HG03175 (cell line): Measurements from ENCODE around the gene ITSN1.
"Not testable (repeated sequence)": the region's sequence is repeated elsewhere in the genome, so short reads cannot be mapped to it uniquely, and the experiment has no call there.

ENCODE experiments used
- ATAC-seq: cut with Tn5 transposase; IDR thresholded peaks from one replicate; pipeline ENCODE4 v1.9.1; 2021; ENCODE audit warnings: mild to moderate bottlenecking, moderate library complexity; ENCODE audit not compliant: unreplicated experiment

ITSN1 gene

GRCh38 chr21:33650929-33651509 is 8.7 kb downstream of the ITSN1 start:
- no peak for ATAC-seq

GRCh38 chr21:33651965-33652680 is 9.8 kb downstream of the ITSN1 start:
- ATAC-seq, result no peak

- no peak for ATAC-seq
Observed at GRCh38 chr21:33654412-33654811, 12.1 kb downstream of the ITSN1 start.

GRCh38 chr21:33655588-33656221 is 13.4 kb downstream of the ITSN1 start:
- no peak for ATAC-seq

GRCh38 chr21:33657124-33657820 is 15.0 kb downstream of the ITSN1 start:
- ATAC-seq, result no peak

- no peak for ATAC-seq
Observed at GRCh38 chr21:33658919-33659567, 16.7 kb downstream of the ITSN1 start.

GRCh38 chr21:33659568-33659949 is 17.3 kb downstream of the ITSN1 start:
- ATAC-seq, result no peak

- ATAC-seq, result no peak
Observed at GRCh38 chr21:33660406-33660805, 18.1 kb downstream of the ITSN1 start.

GRCh38 chr21:33661146-33661545 is 18.8 kb downstream of the ITSN1 start:
- no peak for ATAC-seq

- no peak for ATAC-seq
Observed at GRCh38 chr21:33662046-33662445, 19.7 kb downstream of the ITSN1 start.

- ATAC-seq, result no peak
Observed at GRCh38 chr21:33663241-33663640, 20.9 kb downstream of the ITSN1 start.

GRCh38 chr21:33664135-33664534 is 21.8 kb downstream of the ITSN1 start:
- ATAC-seq, result no peak

- ATAC-seq, result no peak
Observed at GRCh38 chr21:33666153-33666552, 23.9 kb downstream of the ITSN1 start.

- ATAC-seq, result no peak
Observed at GRCh38 chr21:33667636-33668035, 25.3 kb downstream of the ITSN1 start.

GRCh38 chr21:33668180-33668579 is 25.9 kb downstream of the ITSN1 start:
- no peak for ATAC-seq

- no peak for ATAC-seq
Observed at GRCh38 chr21:33668620-33669019, 26.3 kb downstream of the ITSN1 start.

- ATAC-seq, result no peak
Observed at GRCh38 chr21:33670076-33670978, 28.0 kb downstream of the ITSN1 start.

- ATAC-seq, result no peak
Observed at GRCh38 chr21:33673473-33673872, 31.2 kb downstream of the ITSN1 start.

GRCh38 chr21:33674226-33674625 is 31.9 kb downstream of the ITSN1 start:
- no peak for ATAC-seq

- not testable (repeated sequence) for ATAC-seq
Observed at GRCh38 chr21:33676666-33677065, 34.4 kb downstream of the ITSN1 start.
